ENCODE results near the gene ISM2.

ISM2 gene

DNA sequence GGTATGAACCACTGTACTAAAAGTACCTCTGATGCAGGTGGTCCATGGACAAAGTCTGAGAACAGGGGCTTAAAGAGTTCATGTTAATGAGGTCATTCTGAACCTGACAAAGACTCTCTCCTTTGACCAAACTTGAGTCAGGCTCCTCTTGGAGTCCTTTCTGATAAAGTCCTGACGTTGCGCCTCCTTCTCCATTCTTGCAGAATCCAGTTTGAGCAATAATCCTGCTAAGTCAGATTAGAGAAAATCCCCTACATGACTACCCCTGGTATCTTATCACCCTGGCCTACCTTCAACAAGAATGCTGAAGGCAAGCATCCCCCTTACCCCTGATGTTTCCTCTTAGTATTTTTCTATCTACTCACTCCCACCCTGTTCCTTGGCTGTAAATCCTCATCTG, 46.0 kb upstream of the ISM2 start:
- Histone ChIP-seq H3K4me2 (ENCODE audit: low read depth, low read length) (no peak overlapping the region), H3K36me3 (replicated peaks; ENCODE audit: insufficient read depth, low read length) (no peaks in the 10 kb centered on the region), H4K20me1 (ENCODE audit: insufficient read depth, low read length) (no peaks in the 10 kb centered on the region), H3K4me3 (ENCODE audit: low read length) (no peak overlapping the region), H3K4me1 (ENCODE audit: low read length) (no peaks in the 10 kb centered on the region), H3K79me2 (ENCODE audit: low read length) (no peaks in the 10 kb centered on the region), H3K9me2 (replicated peaks; ENCODE audit: insufficient read depth, low read length) (no peaks in the 10 kb centered on the region), H3K9ac (ENCODE audit: low read length) (no peak overlapping the region), H3K27ac (ENCODE audit: low read length) (no peak overlapping the region), H3K9me3 (replicated peaks; ENCODE audit: insufficient read depth, low read length) (no peaks in the 10 kb centered on the region), H2AFZ (ENCODE audit: low read length) (no peak overlapping the region), H3K27me3 (replicated peaks; ENCODE audit: insufficient read depth, low read length) (no peaks in the 10 kb centered on the region), H3F3A (ENCODE audit: insufficient read depth, low read length) (no peaks in the 10 kb centered on the region)
- no peak for DNase-seq
- no peak for TF ChIP-seq EZH2phosphoT487 (IDR thresholded peaks at IDR 0.05; ENCODE audit: low read length)
- TF ChIP-seq EZH2 (optimal IDR thresholded peaks at IDR 0.05; ENCODE audit: low read depth, low read length): no peak
- TF ChIP-seq, protein P1, sequence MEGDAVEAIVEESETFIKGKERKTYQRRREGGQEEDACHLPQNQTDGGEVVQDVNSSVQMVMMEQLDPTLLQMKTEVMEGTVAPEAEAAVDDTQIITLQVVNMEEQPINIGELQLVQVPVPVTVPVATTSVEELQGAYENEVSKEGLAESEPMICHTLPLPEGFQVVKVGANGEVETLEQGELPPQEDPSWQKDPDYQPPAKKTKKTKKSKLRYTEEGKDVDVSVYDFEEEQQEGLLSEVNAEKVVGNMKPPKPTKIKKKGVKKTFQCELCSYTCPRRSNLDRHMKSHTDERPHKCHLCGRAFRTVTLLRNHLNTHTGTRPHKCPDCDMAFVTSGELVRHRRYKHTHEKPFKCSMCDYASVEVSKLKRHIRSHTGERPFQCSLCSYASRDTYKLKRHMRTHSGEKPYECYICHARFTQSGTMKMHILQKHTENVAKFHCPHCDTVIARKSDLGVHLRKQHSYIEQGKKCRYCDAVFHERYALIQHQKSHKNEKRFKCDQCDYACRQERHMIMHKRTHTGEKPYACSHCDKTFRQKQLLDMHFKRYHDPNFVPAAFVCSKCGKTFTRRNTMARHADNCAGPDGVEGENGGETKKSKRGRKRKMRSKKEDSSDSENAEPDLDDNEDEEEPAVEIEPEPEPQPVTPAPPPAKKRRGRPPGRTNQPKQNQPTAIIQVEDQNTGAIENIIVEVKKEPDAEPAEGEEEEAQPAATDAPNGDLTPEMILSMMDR (IDR thresholded peaks at IDR 0.05; ENCODE audit: low read length): no peak

DNA sequence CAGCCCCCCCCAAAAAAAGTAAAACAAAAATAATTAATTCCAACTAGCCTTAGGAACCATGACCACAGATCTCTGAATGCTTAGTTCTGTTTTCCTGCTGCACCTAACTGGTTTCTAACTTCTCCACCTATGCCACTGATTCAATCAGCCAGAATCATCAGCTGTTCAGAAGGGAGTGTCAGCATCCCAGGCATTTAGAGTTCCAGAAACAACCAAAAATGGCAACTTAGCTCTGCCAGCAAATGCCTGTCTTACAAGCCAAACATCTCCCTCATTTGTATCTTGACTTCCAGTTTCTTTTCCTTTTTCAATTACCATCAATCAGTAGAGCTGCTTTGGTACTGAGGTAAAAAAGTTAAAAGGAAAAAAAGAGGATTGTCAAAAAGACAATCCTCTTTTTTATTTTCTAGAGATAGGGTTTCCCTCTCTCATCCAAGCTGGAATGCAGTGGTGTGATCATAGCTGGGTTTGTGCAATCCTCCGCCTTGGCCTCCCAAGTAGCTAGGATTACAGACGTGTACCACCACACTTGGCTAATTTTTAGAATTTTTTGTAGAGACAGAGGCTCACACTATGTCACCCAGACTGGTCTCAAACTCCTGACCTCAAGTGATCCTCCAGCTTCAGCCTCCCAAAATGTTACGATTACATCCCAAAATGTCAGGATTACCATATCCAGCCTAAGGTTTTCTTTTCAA, 45.2 kb upstream of the ISM2 start:
- no peak overlapping the region for H3K4me2 ChIP-seq (ENCODE audit: low read depth, low read length)
- no peak overlapping the region for H2AFZ ChIP-seq (ENCODE audit: low read length)
- no peaks in the 10 kb centered on the region for H3K4me1 ChIP-seq (ENCODE audit: low read length)
- no peaks in the 10 kb centered on the region for H3K36me3 ChIP-seq (replicated peaks; ENCODE audit: insufficient read depth, low read length)
- no peak overlapping the region for H3K27ac ChIP-seq (ENCODE audit: low read length)
- H3K27me3 ChIP-seq (replicated peaks; ENCODE audit: insufficient read depth, low read length): no peaks in the 10 kb centered on the region
- TF ChIP-seq, protein P1 (IDR thresholded peaks at IDR 0.05; ENCODE audit: low read length): no peak
- no peak for TF ChIP-seq EZH2 (optimal IDR thresholded peaks at IDR 0.05; ENCODE audit: low read depth, low read length)
- TF ChIP-seq EZH2phosphoT487 (IDR thresholded peaks at IDR 0.05; ENCODE audit: low read length): no peak
- no peaks in the 10 kb centered on the region for H3K79me2 ChIP-seq (ENCODE audit: low read length)
- no peak for DNase-seq
- H4K20me1 ChIP-seq (ENCODE audit: insufficient read depth, low read length): no peaks in the 10 kb centered on the region
- H3K4me3 ChIP-seq (ENCODE audit: low read length): no peak overlapping the region
- no peaks in the 10 kb centered on the region for H3K9me3 ChIP-seq (replicated peaks; ENCODE audit: insufficient read depth, low read length)
- no peaks in the 10 kb centered on the region for H3F3A ChIP-seq (ENCODE audit: insufficient read depth, low read length)
- no peaks in the 10 kb centered on the region for H3K9me2 ChIP-seq (replicated peaks; ENCODE audit: insufficient read depth, low read length)
- H3K9ac ChIP-seq (ENCODE audit: low read length): no peak overlapping the region

DNA sequence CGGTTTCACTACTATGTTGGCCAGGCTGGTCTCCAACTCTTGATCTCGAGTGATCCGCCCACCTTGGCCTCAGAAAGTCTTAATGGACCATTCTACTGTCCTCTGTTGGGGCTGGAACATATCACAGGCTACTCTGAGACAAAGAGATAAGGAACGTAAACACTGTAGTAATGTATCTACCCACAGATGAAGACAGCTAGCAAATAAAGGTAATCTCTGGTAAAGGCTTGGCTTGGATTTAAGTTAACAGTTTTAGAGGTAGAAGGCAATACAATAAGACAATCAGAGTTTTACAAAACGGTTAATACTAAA, 44.6 kb upstream of the ISM2 start:
- no peaks in the 10 kb centered on the region for H3K36me3 ChIP-seq (replicated peaks; ENCODE audit: insufficient read depth, low read length)
- H4K20me1 ChIP-seq (ENCODE audit: insufficient read depth, low read length): no peaks in the 10 kb centered on the region
- H3K4me1 ChIP-seq (ENCODE audit: low read length): no peaks in the 10 kb centered on the region
- H3K9me3 ChIP-seq (replicated peaks; ENCODE audit: insufficient read depth, low read length): no peaks in the 10 kb centered on the region
- H3K79me2 ChIP-seq (ENCODE audit: low read length): no peaks in the 10 kb centered on the region
- no peaks in the 10 kb centered on the region for H3K9me2 ChIP-seq (replicated peaks; ENCODE audit: insufficient read depth, low read length)
- H3K4me2 ChIP-seq (ENCODE audit: low read depth, low read length): no peak overlapping the region
- DNase-seq: no peak
- H3F3A ChIP-seq (ENCODE audit: insufficient read depth, low read length): no peaks in the 10 kb centered on the region
- no peaks in the 10 kb centered on the region for H3K27me3 ChIP-seq (replicated peaks; ENCODE audit: insufficient read depth, low read length)
- TF ChIP-seq, protein P1 (IDR thresholded peaks at IDR 0.05; ENCODE audit: low read length): no peak
- no peak for TF ChIP-seq EZH2 (optimal IDR thresholded peaks at IDR 0.05; ENCODE audit: low read depth, low read length)
- TF ChIP-seq EZH2phosphoT487 (IDR thresholded peaks at IDR 0.05; ENCODE audit: low read length): no peak
- no peak overlapping the region for H2AFZ ChIP-seq (ENCODE audit: low read length)
- H3K4me3 ChIP-seq (ENCODE audit: low read length): no peak overlapping the region
- H3K9ac ChIP-seq (ENCODE audit: low read length): no peak overlapping the region
- no peak overlapping the region for H3K27ac ChIP-seq (ENCODE audit: low read length)

All from MM.1S (cell line).